HCT116 (cell line): Measurements from ENCODE around the gene TLCD3B. TPM values are rescaled to one million over a fixed set of nuclear protein-coding genes. Genes with fewer than 3 reads are reported as not detected.

Experiments
- ATAC-seq: fragments of 200-7000 bp; cut with Tn5 transposase; 2 replicates; pipeline ENCODE4 v1.9.1; 2020; ENCODE audit warnings: mild to moderate bottlenecking, moderate library complexity
- BruUV-seq: library from RNA; stranded (reverse); fragments of 400-500 nt; replicated peaks from 2 replicates; lab custom pipeline; 2021; lab: Mats Ljungman, UMichigan
- CTCF ChIA-PET: fragments of 300-600 bp; sonication (Branson Sonifier 250); formaldehyde crosslinking; loops from one replicate; lab custom pipeline; 2021; ENCODE audit warnings: antibody characterized with exemption; lab: Charles Lee
- POLR2A ChIA-PET: fragments of 300-600, 350-600 bp; sonication (Branson Sonifier 250); formaldehyde crosslinking; loops from one replicate; lab custom pipeline; 2021; ENCODE audit warnings: antibody characterized with exemption; lab: Charles Lee
- RAD21 ChIA-PET, 2 experiments: fragments of 300-600 bp; sonication (Branson Sonifier 250); formaldehyde crosslinking; loops; one replicate each; lab custom pipeline; 2023; ENCODE audit warnings: low total read pairs in 2 of 2; ENCODE audit not compliant: uncharacterized antibody in 2 of 2, unreplicated experiment in 2 of 2, low non-redundant PET in 1 of 2; lab: Charles Lee
- DNase-seq: peaks from one replicate; pipeline ENCODE4 v3.0.0-alpha.2; 2010; ENCODE audit warnings: low read depth, low spot score
- H2AFZ ChIP-seq: fragments of 200-600 bp; shearing (Covaris generic), sonication (generic); 2 replicates; pipeline ENCODE4 v1.6.1; 2017; ENCODE audit warnings: low read depth, mixed run types, mixed read lengths, antibody characterized with exemption, low read length; ENCODE audit not compliant: poor library complexity, severe bottlenecking
- H3K27ac ChIP-seq: 2 replicates; pipeline ENCODE4 v1.5.1; 2012; ENCODE audit warnings: low read depth, low read length
- H3K27me3 ChIP-seq: fragments of 200-600 bp; sonication (generic); 2 replicates; pipeline ENCODE4 v1.6.1; 2016; ENCODE audit warnings: mixed run types, low read length, mixed read lengths; ENCODE audit not compliant: insufficient read depth
- H3K36me3 ChIP-seq, 2 experiments: fragments of 200-500 bp in 1 of 2; fragments of 200-600 bp in 1 of 2; sonication (Bioruptor generic) in 1 of 2; sonication (generic) in 1 of 2; 2 replicates each; pipeline versions ENCODE4 v1.5.1 to v1.6.1; 2014 to 2016; ENCODE audit warnings: low read length in 2 of 2, inconsistent platforms in 1 of 2, mixed read lengths in 1 of 2, mixed run types in 1 of 2; ENCODE audit not compliant: insufficient read depth in 2 of 2, control insufficient read depth in 1 of 2
- H3K4me1 ChIP-seq, 2 experiments: fragments of 200-600 bp in 1 of 2; sonication (generic) in 1 of 2; 2 replicates each; pipeline versions ENCODE4 v1.5.1 to v1.6.1; 2012 to 2017; ENCODE audit warnings: low read length in 2 of 2, inconsistent platforms in 1 of 2, mild to moderate bottlenecking in 1 of 2, mixed read lengths in 1 of 2, mixed run types in 1 of 2, moderate library complexity in 1 of 2; ENCODE audit not compliant: insufficient read depth in 2 of 2, control insufficient read depth in 1 of 2
- H3K4me2 ChIP-seq: fragments of 200-600 bp; sonication (generic); 2 replicates; pipeline ENCODE4 v1.6.1; 2017; ENCODE audit warnings: mixed run types, low read length, mixed read lengths
- H3K4me3 ChIP-seq, 2 experiments: fragments of 200-600 bp in 1 of 2; sonication (generic) in 1 of 2; replicated peaks in 1 of 2; 2 replicates each; pipeline ENCODE4 v1.5.1; 2011 to 2016; ENCODE audit warnings: low read length in 2 of 2, control low read depth in 1 of 2, low read depth in 1 of 2, mild to moderate bottlenecking in 1 of 2, mixed read lengths in 1 of 2, mixed run types in 1 of 2
- H3K79me2 ChIP-seq: fragments of 200-600 bp; sonication (generic); 2 replicates; pipeline ENCODE4 v1.6.1; 2017; ENCODE audit warnings: mild to moderate bottlenecking, mixed run types, low read length, moderate library complexity, mixed read lengths; ENCODE audit not compliant: insufficient read depth
- H3K9ac ChIP-seq: fragments of 200-600 bp; sonication (generic); 2 replicates; pipeline ENCODE4 v1.6.1; 2016; ENCODE audit warnings: low read length, mixed read lengths
- H3K9me2 ChIP-seq: fragments of 200-600 bp; sonication (generic), shearing (Covaris generic); 2 replicates; pipeline ENCODE4 v1.6.1; 2017; ENCODE audit warnings: mixed run types, mild to moderate bottlenecking, moderate library complexity; ENCODE audit not compliant: insufficient read depth
- H3K9me3 ChIP-seq, 2 experiments: fragments of 200-500 bp in 1 of 2; fragments of 200-600 bp in 1 of 2; sonication (Bioruptor generic) in 1 of 2; sonication (generic) in 1 of 2; 2 replicates each; pipeline ENCODE4 v1.6.1; 2014 to 2017; ENCODE audit warnings: low read length in 2 of 2, mixed read lengths in 2 of 2, inconsistent platforms in 1 of 2, low read depth in 1 of 2, mild to moderate bottlenecking in 1 of 2, mixed run types in 1 of 2, moderate library complexity in 1 of 2; ENCODE audit not compliant: control insufficient read depth in 1 of 2, insufficient read depth in 1 of 2
- H4K20me1 ChIP-seq: fragments of 200-600 bp; sonication (generic), shearing (Covaris generic); 2 replicates; pipeline ENCODE4 v1.6.1; 2017; ENCODE audit warnings: mixed run types, mild to moderate bottlenecking, moderate library complexity; ENCODE audit not compliant: insufficient read depth
- CTCF ChIP-seq, 3 experiments: fragments of 200-600 bp in 1 of 3; sonication (generic) in 1 of 3; IDR thresholded peaks in 2 of 3; conservative IDR thresholded peaks in 1 of 3; 2 replicates each; pipeline ENCODE4 v1.5.1; 2012 to 2017; ENCODE audit warnings: low read depth in 2 of 3, low read length in 2 of 3, antibody characterized with exemption in 1 of 3, borderline replicate concordance in 1 of 3, control low read depth in 1 of 3, mild to moderate bottlenecking in 1 of 3, mixed read lengths in 1 of 3, mixed run types in 1 of 3, moderate library complexity in 1 of 3; ENCODE audit not compliant: insufficient read depth in 1 of 3
- EZH2 ChIP-seq: fragments of 200-600 bp; sonication (generic); IDR thresholded peaks from 2 replicates; pipeline ENCODE4 v1.6.1; 2017; ENCODE audit warnings: antibody characterized with exemption, mixed run types
- MAX ChIP-seq: IDR thresholded peaks from 2 replicates; pipeline ENCODE4 v1.6.1; 2012
- POLR2AphosphoS5 ChIP-seq: IDR thresholded peaks from 2 replicates; pipeline ENCODE4 v1.6.1; 2011; ENCODE audit warnings: mild to moderate bottlenecking, low read depth, low read length, moderate library complexity
- SP1 ChIP-seq: IDR thresholded peaks from 2 replicates; pipeline ENCODE4 v1.6.1; 2012; ENCODE audit warnings: low read depth
- intact Hi-C: fragments of 100-400 bp; cut with micrococcal nuclease; formaldehyde crosslinking; loops from 2 replicates; pipeline ENCODE4 v1.10.0; 2022
- total RNA-seq: library from RNA; stranded (reverse); gene quantifications from one replicate; pipeline ENCODE4 v1.2.1, GENCODE V29; 2021; ENCODE audit not compliant: unreplicated experiment

Gene TLCD3B
- total RNA-seq, 1 experiment from 2014 or later = 1.0 TPM

- peak overlapping the region; percentile 1; the same call in 1 of the 2 replicates for H3K4me2 ChIP-seq
- H3K4me1 ChIP-seq = peaks cover 9 to 32% of the 10 kb centered on the region in 2 experiments
- no TSS peak for BruUV-seq
- H3K27ac ChIP-seq = no peak overlapping the region; the same call in 1 of the 2 replicates
- no peaks in the 10 kb centered on the region for H3K9me3 ChIP-seq
- H3K9me2 ChIP-seq = no peaks in the 10 kb centered on the region
- ATAC-seq (no peak), DNase-seq (no peak)
- no peak overlapping the region for H3K9ac ChIP-seq
- peak in 2 of 3 experiments; percentile 69 to 71; a peak in 4 of 6 replicates for TF ChIP-seq CTCF (IDR thresholded peaks at IDR 0.05 in 2 of 3, conservative IDR thresholded peaks at IDR 0.05 in 1 of 3; ENCODE audit: borderline replicate concordance in 1 of 3, insufficient read depth in 1 of 3, low read depth in 2 of 3, low read length in 2 of 3)
- peak; percentile 46 for TF ChIP-seq POLR2AphosphoS5
- TF ChIP-seq MAX = no peak
- no peak for TF ChIP-seq EZH2
- TF ChIP-seq SP1 = no peak
- H2AFZ ChIP-seq = no peak overlapping the region
- H3K27me3 ChIP-seq = no peaks in the 10 kb centered on the region
- peaks cover 61% of the 10 kb centered on the region for H3K79me2 ChIP-seq
- ChIA-PET POLR2A (no interaction called here), CTCF (interaction anchor here (0.6 to 4.4 kb wide), 3 partner anchors 23 to 680 kb away, joined by 3 to 28 read pairs (median 3); partner anchors contain the start of gene TBX6), RAD21 (no interaction called here)
- intact Hi-C loops = no loop called here
- peaks cover 28 to 60% of the 10 kb centered on the region in 2 experiments for H3K36me3 ChIP-seq
- peaks cover 12% of the 10 kb centered on the region; the same call in 1 of the 2 replicates for H4K20me1 ChIP-seq
- H3K4me3 ChIP-seq = no peak overlapping the region
These were observed 37.9 kb upstream of the TLCD3B start for GRCh38 chr16:30068750-30069610.
